ENCODE measurements around the gene RELL1.

RELL1 gene

DNA sequence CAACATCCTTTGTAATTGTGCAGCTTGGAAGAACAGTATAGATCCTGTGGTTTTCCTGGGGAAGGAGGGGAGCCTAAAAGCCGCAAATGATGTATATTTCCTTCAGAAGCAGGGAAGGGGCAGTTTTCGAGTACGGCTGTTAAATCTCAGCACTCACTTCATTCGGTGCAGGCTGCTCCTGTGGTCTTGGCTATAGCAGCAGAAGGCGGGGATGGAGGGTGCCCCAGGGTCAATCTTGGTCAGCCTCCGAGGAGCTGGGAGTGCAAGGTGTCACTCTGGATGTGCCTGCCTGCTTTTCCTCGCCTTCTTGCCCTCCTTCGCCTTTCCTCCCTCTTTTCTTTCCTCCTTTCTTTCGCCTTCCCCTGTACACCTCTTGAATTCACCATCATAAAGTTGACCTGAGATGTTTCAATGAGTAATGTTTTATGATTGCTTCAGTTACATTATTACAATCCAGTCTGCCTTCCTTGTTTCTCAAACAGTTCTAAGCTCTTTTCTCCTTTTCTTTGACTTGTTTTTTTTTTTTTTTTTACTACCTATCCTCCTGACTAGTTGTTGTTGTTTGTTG is 101.6 kb downstream of the RELL1 start:
- H3K27ac ChIP-seq = no peak overlapping the region
- TF ChIP-seq, protein P1, sequence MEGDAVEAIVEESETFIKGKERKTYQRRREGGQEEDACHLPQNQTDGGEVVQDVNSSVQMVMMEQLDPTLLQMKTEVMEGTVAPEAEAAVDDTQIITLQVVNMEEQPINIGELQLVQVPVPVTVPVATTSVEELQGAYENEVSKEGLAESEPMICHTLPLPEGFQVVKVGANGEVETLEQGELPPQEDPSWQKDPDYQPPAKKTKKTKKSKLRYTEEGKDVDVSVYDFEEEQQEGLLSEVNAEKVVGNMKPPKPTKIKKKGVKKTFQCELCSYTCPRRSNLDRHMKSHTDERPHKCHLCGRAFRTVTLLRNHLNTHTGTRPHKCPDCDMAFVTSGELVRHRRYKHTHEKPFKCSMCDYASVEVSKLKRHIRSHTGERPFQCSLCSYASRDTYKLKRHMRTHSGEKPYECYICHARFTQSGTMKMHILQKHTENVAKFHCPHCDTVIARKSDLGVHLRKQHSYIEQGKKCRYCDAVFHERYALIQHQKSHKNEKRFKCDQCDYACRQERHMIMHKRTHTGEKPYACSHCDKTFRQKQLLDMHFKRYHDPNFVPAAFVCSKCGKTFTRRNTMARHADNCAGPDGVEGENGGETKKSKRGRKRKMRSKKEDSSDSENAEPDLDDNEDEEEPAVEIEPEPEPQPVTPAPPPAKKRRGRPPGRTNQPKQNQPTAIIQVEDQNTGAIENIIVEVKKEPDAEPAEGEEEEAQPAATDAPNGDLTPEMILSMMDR (conservative IDR thresholded peaks at IDR 0.05) = no peak

DNA sequence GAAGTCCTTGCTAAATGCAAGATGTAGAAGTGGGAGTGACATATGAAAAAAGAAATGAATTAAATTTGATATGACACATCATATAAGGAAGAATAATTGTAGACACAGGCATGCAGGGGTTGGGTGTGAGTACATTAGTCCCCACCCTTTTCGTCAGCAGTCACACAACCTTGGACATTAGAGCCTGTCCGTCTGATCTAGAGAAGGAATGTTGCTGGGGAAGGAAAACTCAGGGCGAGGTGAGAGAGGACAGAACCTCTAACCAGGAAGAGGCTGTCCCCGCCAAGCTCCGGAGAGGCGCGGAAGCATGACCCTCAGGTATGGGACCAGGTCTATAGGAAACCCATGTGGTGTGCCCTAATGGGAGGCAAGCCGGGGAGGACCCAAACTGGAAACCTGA is 102.1 kb downstream of the RELL1 start:
- H3K27ac ChIP-seq = no peak overlapping the region
- TF ChIP-seq, protein P1 (conservative IDR thresholded peaks at IDR 0.05) = no peak

DNA sequence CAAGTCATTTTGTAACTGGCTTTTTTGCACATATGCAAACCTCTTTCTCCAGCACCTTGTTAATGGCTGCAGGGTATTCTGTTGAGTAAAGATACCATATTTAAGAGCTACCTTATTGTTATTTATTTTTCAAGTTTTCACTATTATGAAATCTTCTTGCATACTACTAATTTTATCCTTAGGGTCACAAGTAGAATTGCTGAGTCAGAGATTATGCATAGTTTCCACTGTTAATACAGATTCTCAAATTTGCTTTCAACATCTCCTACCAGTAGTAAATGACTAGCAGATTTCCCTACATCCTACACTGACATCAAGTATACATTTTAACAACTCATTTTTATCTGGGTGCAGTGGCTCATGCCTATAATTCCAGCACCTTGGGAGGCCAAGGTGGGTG is 112.6 kb downstream of the RELL1 start:
- H3K27ac ChIP-seq = no peak overlapping the region
- TF ChIP-seq, protein P1 (conservative IDR thresholded peaks at IDR 0.05) = no peak

DNA sequence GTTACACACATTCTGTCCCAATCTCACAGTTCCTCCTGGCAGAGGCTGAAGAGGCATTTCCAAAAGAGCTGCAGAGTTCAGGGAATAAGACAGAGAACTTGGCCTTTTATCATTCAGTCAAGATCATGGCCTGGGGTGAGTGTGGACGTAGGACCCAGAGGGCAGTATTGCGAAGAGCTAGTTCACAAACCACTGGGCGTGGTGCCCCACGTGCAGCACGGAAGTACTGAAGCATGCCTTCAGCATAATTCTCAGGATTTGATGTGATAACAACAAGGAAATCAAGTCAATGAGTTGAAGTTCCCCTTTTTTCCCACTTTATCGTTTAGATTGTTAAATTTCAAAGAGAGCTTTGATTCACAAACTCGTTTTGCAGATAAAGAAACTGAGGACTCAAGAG is 117.7 kb downstream of the RELL1 start:
- H3K27ac ChIP-seq = no peak overlapping the region
- TF ChIP-seq, protein P1 (conservative IDR thresholded peaks at IDR 0.05) = no peak

DNA sequence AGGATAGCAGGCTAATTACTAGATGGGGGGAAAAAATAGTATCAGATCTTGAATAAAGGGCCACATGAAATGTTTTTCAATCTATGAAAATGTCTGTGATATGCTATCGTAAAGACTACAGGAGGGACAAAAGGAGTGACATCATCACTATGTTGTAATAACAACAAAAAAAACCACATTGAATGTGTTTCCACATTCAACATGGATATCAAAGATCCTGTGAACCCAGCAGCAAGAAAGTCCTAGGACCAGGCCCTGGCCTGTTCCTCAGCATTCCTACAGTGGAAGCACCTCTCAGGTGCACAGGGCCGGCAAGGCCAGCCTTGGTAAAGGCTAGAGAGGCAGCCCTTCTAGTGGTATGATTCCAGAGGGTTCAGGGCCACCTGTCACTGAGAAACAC is 118.3 kb downstream of the RELL1 start:
- no peak overlapping the region for H3K27ac ChIP-seq

DNA sequence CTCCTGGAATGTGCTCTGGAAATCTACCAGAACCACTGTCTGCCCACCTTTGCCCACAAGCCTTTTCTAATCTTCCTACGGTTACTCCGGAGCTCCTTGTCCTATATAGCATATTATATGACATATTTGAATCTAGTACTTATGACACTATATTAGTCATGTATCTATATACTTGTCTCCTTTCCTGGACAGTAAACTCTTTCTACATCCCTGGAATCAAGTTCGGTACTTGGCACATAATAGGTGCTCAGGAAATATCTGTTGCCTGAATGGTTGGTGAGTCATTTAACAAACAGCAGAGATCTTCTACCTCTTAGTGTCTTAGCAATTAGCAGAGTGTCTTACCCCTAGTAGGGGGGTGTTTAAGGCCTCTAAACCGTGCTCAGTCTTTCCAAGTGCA is 123.6 kb downstream of the RELL1 start:
- H3K27ac ChIP-seq = no peak overlapping the region

More for the DNA sequence above, 118.3 kb downstream of the RELL1 start:
- TF ChIP-seq, protein P1 (conservative IDR thresholded peaks at IDR 0.05) = no peak

DNA sequence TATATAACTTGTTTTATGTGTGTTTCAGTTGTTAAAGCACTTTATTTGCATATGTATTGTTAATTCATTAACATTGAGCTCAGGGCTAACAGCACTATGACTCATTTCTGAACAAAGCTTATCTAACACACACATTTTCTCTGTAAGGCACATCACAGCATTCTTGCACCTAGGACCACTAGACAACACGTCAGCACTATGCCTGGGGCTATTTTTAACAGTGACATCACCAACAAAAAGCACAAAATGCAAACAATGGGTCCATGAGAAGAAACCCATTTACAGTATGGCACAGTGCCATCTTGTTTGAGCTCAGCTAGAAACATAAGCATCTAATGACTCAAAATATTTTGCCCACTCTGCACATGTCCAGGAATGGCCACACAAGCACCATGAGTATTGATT is 124.4 kb downstream of the RELL1 start:
- no peak overlapping the region for H3K27ac ChIP-seq
- TF ChIP-seq, protein P1 (conservative IDR thresholded peaks at IDR 0.05) = no peak

More for the DNA sequence above, 123.6 kb downstream of the RELL1 start:
- TF ChIP-seq, protein P1 (conservative IDR thresholded peaks at IDR 0.05) = no peak

Data from VCaP (cell line).